Measurements from ENCODE around the gene ERC1. TPM values are rescaled to one million over a fixed set of nuclear protein-coding genes. Genes with fewer than 3 reads are reported as not detected.
"Not testable (repeated sequence)": the region's sequence is repeated elsewhere in the genome, so short reads cannot be mapped to it uniquely, and the experiment has no call there.

The ERC1 gene
- total RNA-seq, 4 donors from 2014 or later = 46.1 to 83.2 (median 63.8) TPM

- ATAC-seq (ENCODE audit: low FRiP score) = no peak
- DNase-seq (ENCODE audit: low spot score) = no peak
- TF ChIP-seq CTCF (IDR thresholded peaks at IDR 0.05) = no peak
These were observed 210.9 kb downstream of the ERC1 start for GRCh38 chr12:1201886-1202285.

GRCh38 chr12:1203735-1204019, 212.7 kb downstream of the ERC1 start:
- no peak for ATAC-seq (ENCODE audit: low FRiP score)
- DNase-seq (ENCODE audit: low spot score) = no peak
- TF ChIP-seq CTCF (IDR thresholded peaks at IDR 0.05) = no peak

- ATAC-seq (ENCODE audit: low FRiP score) (no peak), DNase-seq (ENCODE audit: low spot score) (no peak)
- no peak for TF ChIP-seq CTCF (IDR thresholded peaks at IDR 0.05)
These were observed 213.6 kb downstream of the ERC1 start for GRCh38 chr12:1204581-1205121.

- TF ChIP-seq CTCF (IDR thresholded peaks at IDR 0.05) = no peak
- no peak for ATAC-seq (ENCODE audit: low FRiP score)
- no peak for DNase-seq (ENCODE audit: low spot score)
These were observed 214.6 kb downstream of the ERC1 start for GRCh38 chr12:1205512-1206060.

- DNase-seq (ENCODE audit: low spot score) (no peak), ATAC-seq (ENCODE audit: low FRiP score) (no peak)
- TF ChIP-seq CTCF (IDR thresholded peaks at IDR 0.05) = no peak
These were observed 215.2 kb downstream of the ERC1 start for GRCh38 chr12:1206118-1206734.

GRCh38 chr12:1207276-1207675, 216.3 kb downstream of the ERC1 start:
- TF ChIP-seq CTCF (IDR thresholded peaks at IDR 0.05) = no peak
- DNase-seq (ENCODE audit: low spot score) (no peak), ATAC-seq (ENCODE audit: low FRiP score) (no peak)

- not testable (repeated sequence) for DNase-seq (ENCODE audit: low spot score); ATAC-seq (ENCODE audit: low FRiP score)
These were observed 217.7 kb downstream of the ERC1 start for GRCh38 chr12:1208719-1209118.

Data from omental fat pad (tissue), 4 donors.